Astrocyte (in vitro differentiated cells and primary cell): ENCODE results near the gene FMNL1. TPM values are rescaled to one million over a fixed set of nuclear protein-coding genes. Genes with fewer than 3 reads are reported as not detected.

Experiments
- DNase-seq: peaks from one replicate; pipeline ENCODE4 v3.0.0-alpha.2; 2010; ENCODE audit warnings: low read depth
- FAIRE-seq: peaks from 2 replicates; lab custom pipeline; 2011; peaks lifted over from hg19 to GRCh38; lab: Jason Lieb, UNC
- H2AFZ ChIP-seq: 2 replicates; pipeline ENCODE4 v1.6.0; 2012; ENCODE audit warnings: low read depth, low read length, inconsistent platforms
- H3K27ac ChIP-seq: 2 replicates; pipeline ENCODE4 v1.5.1; 2011; ENCODE audit warnings: low read depth, low read length, inconsistent platforms
- H3K27me3 ChIP-seq: 2 replicates; pipeline ENCODE4 v1.6.0; 2011; ENCODE audit warnings: low read length, inconsistent platforms; ENCODE audit not compliant: insufficient read depth
- H3K36me3 ChIP-seq: 2 replicates; pipeline ENCODE4 v1.5.1; 2011; ENCODE audit warnings: low read length, inconsistent platforms; ENCODE audit not compliant: insufficient read depth
- H3K4me1 ChIP-seq: 2 replicates; pipeline ENCODE4 v1.5.1; 2011; ENCODE audit warnings: low read length, inconsistent platforms; ENCODE audit not compliant: insufficient read depth
- H3K4me2 ChIP-seq: 2 replicates; pipeline ENCODE4 v1.6.0; 2012; ENCODE audit warnings: low read length, inconsistent platforms
- H3K4me3 ChIP-seq: 2 replicates; pipeline ENCODE4 v1.5.1; 2011; ENCODE audit warnings: low read depth, mild to moderate bottlenecking, low read length, inconsistent platforms; ENCODE audit not compliant: insufficient read depth
- H3K79me2 ChIP-seq: 2 replicates; pipeline ENCODE4 v1.6.0; 2012; ENCODE audit warnings: mild to moderate bottlenecking, low read length, inconsistent platforms; ENCODE audit not compliant: insufficient read depth
- H3K9ac ChIP-seq: 2 replicates; pipeline ENCODE4 v1.6.0; 2012; ENCODE audit warnings: mild to moderate bottlenecking, low read length, inconsistent platforms
- H3K9me3 ChIP-seq: 2 replicates; pipeline ENCODE4 v1.5.1; 2012; ENCODE audit warnings: low read depth, mild to moderate bottlenecking, low read length, inconsistent platforms; ENCODE audit not compliant: insufficient read depth
- H4K20me1 ChIP-seq: 2 replicates; pipeline ENCODE4 v1.6.0; 2012; ENCODE audit warnings: low read length, inconsistent platforms; ENCODE audit not compliant: insufficient read depth
- H3K27ac Mint-ChIP-seq: one replicate; pipeline ENCODE4 v1.8.0; 2021; ENCODE audit warnings: mild to moderate bottlenecking, mixed read lengths; ENCODE audit not compliant: unreplicated experiment
- H3K27me3 Mint-ChIP-seq: one replicate; pipeline ENCODE4 v1.8.0; 2021; ENCODE audit warnings: low read depth, mixed read lengths; ENCODE audit not compliant: unreplicated experiment
- H3K36me3 Mint-ChIP-seq: one replicate; pipeline ENCODE4 v1.8.0; 2021; ENCODE audit warnings: low read depth, mixed read lengths; ENCODE audit not compliant: unreplicated experiment
- H3K4me1 Mint-ChIP-seq: one replicate; pipeline ENCODE4 v1.8.0; 2021; ENCODE audit warnings: low read depth, mixed read lengths; ENCODE audit not compliant: unreplicated experiment
- H3K4me3 Mint-ChIP-seq: one replicate; pipeline ENCODE4 v1.8.0; 2021; ENCODE audit warnings: mild to moderate bottlenecking, moderate library complexity, mixed read lengths; ENCODE audit not compliant: unreplicated experiment
- H3K9me3 Mint-ChIP-seq: one replicate; pipeline ENCODE4 v1.8.0; 2021; ENCODE audit warnings: mild to moderate bottlenecking, mixed read lengths; ENCODE audit not compliant: unreplicated experiment
- CTCF ChIP-seq: IDR thresholded peaks from 2 replicates; pipeline ENCODE4 v1.5.1; 2011; ENCODE audit warnings: low read depth, mild to moderate bottlenecking, inconsistent platforms, low read length, moderate library complexity; ENCODE audit not compliant: insufficient read depth
- EZH2 ChIP-seq: IDR thresholded peaks from 2 replicates; pipeline ENCODE4 v1.6.1; 2012; ENCODE audit warnings: mild to moderate bottlenecking, low read length, inconsistent platforms; ENCODE audit not compliant: insufficient read depth
- total RNA-seq: library from RNA; stranded (reverse); gene quantifications from 2 replicates; pipeline ENCODE4 v1.2.1, GENCODE V29; 2021

The FMNL1 gene
- total RNA-seq, 1 donor from 2014 or later = 4.0 TPM

GRCh38 chr17:45284176-45285140 lies 62.8 kb downstream of the FMNL1 start:
- Mint-ChIP-seq H3K36me3 (peaks cover 20% of the 10 kb centered on the region), H3K27ac (peak overlapping the region; percentile 9), H3K9me3 (no peaks in the 10 kb centered on the region), H3K27me3 (no peaks in the 10 kb centered on the region), H3K4me1 (peaks cover 12% of the 10 kb centered on the region), H3K4me3 (no peak overlapping the region)
- no peak overlapping the region for H3K4me2 ChIP-seq
- peaks cover 23% of the 10 kb centered on the region for H3K79me2 ChIP-seq
- FAIRE-seq (no peak), DNase-seq (no peak)
- H3K9ac ChIP-seq = no peak overlapping the region
- H3K27ac ChIP-seq = no peak overlapping the region
- H2AFZ ChIP-seq = no peak overlapping the region
- H3K4me3 ChIP-seq = no peak overlapping the region
- H3K36me3 ChIP-seq = peaks cover 49% of the 10 kb centered on the region
- H3K9me3 ChIP-seq = peaks cover 2% of the 10 kb centered on the region
- peaks cover 48% of the 10 kb centered on the region for H4K20me1 ChIP-seq
- no peaks in the 10 kb centered on the region for H3K27me3 ChIP-seq
- peaks cover 14% of the 10 kb centered on the region for H3K4me1 ChIP-seq
- TF ChIP-seq EZH2 (no peak), CTCF (peak; percentile 8)

GRCh38 chr17:45286286-45286685 lies 64.6 kb downstream of the FMNL1 start:
- Histone ChIP-seq H3K36me3 (peaks cover 44% of the 10 kb centered on the region), H3K4me1 (peaks cover 14% of the 10 kb centered on the region)

More at GRCh38 chr17:45286286-45286685, 64.6 kb downstream of the FMNL1 start:
- Mint-ChIP-seq H3K4me3 (no peak overlapping the region), H3K36me3 (peaks cover 32% of the 10 kb centered on the region), H3K9me3 (no peaks in the 10 kb centered on the region), H3K27ac (peak overlapping the region; percentile 47), H3K27me3 (no peaks in the 10 kb centered on the region), H3K4me1 (peaks cover 19% of the 10 kb centered on the region)
- Histone ChIP-seq H4K20me1 (peaks cover 66% of the 10 kb centered on the region), H3K9me3 (peaks cover 2% of the 10 kb centered on the region), H3K4me3 (no peak overlapping the region), H3K9ac (no peak overlapping the region), H3K27me3 (no peaks in the 10 kb centered on the region), H3K79me2 (peaks cover 41% of the 10 kb centered on the region), H3K27ac (no peak overlapping the region), H2AFZ (no peak overlapping the region), H3K4me2 (no peak overlapping the region)
- FAIRE-seq = no peak
- no peak for DNase-seq
- TF ChIP-seq CTCF (no peak), EZH2 (no peak)
